ENCODE measurements around the gene SMC4.

DNA sequence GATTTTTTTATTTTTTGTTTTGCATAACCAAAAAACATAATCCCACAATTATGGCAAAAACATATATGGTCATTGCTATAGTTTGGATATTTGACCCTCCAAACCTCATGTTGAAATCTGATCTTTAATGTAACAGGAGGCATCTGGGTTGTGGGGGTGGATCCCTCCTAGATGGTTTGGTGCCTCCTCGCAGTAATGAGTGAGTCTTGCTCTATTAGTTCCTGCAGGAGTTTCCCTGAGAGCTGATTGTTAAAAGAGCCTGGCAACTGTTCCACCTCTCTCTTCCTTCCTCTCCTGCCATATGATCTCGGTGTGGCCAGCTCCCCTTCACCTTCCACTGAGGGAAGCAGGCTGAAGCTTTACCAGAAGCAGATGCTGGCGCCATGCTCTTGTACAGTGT is 83.3 kb downstream of the SMC4 start:
- TF ChIP-seq, protein P1, sequence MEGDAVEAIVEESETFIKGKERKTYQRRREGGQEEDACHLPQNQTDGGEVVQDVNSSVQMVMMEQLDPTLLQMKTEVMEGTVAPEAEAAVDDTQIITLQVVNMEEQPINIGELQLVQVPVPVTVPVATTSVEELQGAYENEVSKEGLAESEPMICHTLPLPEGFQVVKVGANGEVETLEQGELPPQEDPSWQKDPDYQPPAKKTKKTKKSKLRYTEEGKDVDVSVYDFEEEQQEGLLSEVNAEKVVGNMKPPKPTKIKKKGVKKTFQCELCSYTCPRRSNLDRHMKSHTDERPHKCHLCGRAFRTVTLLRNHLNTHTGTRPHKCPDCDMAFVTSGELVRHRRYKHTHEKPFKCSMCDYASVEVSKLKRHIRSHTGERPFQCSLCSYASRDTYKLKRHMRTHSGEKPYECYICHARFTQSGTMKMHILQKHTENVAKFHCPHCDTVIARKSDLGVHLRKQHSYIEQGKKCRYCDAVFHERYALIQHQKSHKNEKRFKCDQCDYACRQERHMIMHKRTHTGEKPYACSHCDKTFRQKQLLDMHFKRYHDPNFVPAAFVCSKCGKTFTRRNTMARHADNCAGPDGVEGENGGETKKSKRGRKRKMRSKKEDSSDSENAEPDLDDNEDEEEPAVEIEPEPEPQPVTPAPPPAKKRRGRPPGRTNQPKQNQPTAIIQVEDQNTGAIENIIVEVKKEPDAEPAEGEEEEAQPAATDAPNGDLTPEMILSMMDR (IDR thresholded peaks at IDR 0.05; ENCODE audit: low read depth, low read length): no peak
- TF ChIP-seq MYC (IDR thresholded peaks at IDR 0.05; ENCODE audit: low read depth, low read length) (no peak), POLR2A (IDR thresholded peaks at IDR 0.05; ENCODE audit: extremely low read depth, insufficient read length) (no peak)

Measured in NB4 (cell line).